ENCODE measurements around the gene TIMP4.
A peak's percentile ranks its signal among the peaks of the same experiment; 100 is the strongest.

Gene TIMP4

DNA sequence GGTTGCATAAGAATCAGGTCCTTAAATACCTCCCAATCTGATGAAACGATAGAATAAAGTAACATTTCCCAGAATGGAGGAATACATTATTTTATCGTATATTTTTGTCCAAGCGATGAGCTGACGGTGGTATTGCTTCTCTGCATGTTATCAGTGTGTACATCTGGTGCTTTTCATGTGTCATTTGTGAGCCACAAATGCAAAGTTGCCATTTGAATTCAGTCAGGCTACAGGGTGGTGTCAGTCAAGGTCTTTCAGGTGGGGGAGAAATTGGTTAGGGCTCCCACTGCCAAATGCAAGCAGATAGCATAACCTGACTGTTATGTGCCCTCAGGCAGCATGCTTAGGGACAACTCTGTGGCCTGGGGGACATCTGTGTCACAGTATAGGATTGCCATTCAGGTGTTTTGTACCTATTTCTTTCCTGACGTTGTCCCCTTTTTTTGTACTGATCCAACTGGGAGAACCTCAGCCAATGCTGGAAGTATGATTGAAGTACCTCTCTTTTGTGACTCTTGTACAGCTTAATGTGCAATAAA lies 26.5 kb upstream of the TIMP4 start:
- DNase-seq, result no peak

DNA sequence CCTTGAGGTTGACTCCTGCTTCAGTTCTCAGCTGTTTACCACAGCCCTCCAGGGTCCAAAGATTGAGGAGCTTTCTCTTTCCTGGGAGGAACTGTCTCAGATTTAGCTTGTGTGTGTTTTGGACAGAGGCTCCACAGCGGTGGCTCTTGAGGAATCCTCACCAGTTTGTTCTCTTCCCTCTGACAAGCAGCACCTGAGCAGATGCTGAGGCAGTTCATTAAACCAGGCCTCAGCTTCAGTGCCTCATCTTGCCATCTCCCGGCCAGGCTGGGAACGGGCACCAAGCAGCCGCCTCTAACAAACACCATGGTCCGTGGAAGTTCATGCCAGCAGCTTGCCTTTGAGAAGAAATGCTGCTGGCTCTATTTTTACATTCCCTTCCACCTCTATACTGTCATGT lies 25.8 kb upstream of the TIMP4 start:
- no peak for DNase-seq

DNA sequence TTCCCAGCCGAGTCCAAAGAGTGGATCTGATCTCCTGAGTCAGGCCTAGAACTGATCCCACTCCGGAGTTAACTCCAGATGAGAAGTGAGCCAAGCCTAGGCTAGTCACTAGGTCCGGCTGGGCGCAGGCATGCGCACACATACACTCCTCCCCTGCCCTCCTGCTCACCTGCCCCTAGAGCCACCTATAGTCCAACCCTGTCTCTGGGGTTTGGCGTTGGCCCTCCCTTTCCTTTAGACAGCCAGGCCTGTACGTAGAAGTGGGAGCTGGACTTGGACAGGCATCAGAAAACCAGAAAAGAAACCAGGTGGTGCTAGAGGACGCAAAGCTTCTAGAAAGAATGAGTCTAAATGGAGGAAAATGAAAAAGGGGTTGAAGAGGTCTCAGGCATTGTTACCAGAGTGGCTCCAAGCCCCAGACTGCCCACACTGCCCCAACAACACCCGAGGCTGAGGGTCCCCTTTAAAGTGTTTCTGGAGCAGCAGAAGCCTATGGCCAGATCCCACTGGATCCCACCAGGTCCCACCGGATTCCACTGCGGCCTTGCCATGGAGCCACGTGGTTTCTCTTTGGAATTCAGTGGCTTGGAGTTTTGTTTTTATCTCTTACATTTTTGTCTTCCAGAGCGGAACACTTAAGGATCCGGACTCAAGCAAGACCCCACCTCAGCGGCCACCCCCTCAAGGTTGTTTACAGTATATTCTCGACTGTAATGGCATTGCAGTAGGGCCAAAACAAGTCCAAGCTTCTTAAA lies 24.2 kb upstream of the TIMP4 start:
- DNase-seq, result no peak

DNA sequence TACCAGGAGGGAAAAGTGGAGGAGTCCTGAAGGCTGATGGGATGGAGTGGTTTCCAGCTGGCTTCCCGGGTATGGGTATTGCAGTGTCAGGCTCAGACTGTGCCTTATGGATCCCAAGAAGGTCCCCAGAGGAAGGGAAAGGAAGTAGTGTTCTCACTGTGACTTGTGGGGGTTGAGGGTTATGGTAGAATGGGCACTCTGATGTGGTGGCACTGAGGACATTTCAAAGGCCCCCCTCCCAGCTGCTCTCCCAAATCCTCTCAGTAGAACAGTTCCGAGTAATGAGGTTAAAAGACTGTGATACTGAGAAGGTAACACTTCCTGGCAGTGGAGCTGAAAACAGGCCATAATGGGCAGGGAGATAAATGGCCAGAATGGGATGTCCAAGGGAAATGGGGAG lies 23.1 kb upstream of the TIMP4 start:
- DNase-seq, result no peak

DNA sequence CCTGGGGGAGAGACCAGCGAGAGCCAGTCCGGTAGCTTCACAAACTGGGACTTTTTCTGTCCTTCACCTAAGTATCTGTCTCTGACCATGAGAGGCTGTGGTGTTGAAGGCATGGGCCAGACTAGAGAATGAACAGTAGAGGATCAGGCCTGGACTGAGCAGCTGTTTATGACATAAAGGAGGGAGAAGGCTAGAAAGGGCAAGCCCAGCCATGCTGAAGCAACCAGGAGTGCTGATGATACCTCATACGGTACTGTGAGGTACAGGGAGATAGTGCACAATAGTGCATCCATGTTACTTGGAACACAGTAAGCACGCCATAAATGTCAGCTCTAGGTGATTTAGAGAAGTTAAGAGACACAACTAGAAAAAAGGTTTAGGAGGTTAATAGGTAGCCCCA lies 22.6 kb upstream of the TIMP4 start:
- no peak for DNase-seq

DNA sequence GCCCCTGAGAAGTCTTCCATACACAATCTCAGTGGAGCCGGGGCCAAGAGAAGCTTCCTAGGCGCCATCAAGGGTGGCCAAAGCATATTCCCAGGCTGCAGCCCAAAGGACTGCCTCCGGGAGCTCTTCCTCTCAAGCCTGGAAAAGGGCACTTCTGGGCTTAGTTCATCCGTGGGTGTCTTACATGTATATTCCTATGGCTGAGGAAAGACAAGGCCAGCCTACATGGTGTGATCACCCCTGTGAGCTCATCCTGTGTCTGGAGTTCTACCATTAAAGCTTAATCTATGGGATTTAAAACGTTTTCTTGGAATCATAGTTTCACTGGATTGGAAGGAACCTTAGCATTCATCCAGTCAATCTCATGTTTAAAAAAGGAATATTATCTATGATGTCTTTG lies 21.9 kb upstream of the TIMP4 start:
- no peak for DNase-seq

DNA sequence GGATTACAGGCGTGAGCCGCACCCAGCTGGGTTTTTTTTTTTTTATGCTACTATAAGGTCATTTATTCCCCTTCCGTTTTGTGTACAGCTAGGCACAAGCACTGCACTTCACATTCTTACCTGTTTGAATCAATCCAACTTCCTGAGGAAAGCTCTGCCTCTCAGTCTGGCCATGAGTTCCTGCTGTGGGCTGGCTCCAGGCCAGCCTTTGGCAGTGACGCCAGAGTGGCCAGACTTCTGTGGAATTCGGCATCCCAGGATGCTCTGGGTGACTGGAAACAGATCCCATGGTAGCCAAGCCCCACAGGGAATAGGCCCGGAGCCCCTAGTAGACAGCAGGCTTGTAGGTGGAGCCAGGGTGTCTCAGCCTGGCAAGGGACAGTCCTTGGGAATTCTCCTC lies 21.5 kb upstream of the TIMP4 start:
- DNase-seq, result no peak

DNA sequence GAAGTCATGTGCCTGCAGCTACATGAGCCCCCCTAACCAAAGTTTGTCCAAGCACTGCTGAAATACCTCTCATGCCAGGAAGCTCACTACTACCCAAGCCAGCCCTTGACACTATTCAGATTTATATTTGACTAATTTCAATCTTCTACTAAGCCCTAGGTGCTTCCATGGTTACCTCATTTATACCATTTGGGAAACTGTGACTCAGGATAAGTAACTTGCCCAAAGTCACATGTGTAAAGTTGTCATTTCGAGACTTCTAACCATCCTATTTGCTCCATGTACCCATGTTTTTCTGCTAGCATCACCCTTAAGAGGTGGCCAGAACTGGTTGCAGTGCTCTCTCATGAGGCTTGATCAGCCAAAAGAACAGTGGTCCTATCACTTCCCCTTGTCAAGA lies 20.7 kb upstream of the TIMP4 start:
- DNase-seq, result no peak

DNA sequence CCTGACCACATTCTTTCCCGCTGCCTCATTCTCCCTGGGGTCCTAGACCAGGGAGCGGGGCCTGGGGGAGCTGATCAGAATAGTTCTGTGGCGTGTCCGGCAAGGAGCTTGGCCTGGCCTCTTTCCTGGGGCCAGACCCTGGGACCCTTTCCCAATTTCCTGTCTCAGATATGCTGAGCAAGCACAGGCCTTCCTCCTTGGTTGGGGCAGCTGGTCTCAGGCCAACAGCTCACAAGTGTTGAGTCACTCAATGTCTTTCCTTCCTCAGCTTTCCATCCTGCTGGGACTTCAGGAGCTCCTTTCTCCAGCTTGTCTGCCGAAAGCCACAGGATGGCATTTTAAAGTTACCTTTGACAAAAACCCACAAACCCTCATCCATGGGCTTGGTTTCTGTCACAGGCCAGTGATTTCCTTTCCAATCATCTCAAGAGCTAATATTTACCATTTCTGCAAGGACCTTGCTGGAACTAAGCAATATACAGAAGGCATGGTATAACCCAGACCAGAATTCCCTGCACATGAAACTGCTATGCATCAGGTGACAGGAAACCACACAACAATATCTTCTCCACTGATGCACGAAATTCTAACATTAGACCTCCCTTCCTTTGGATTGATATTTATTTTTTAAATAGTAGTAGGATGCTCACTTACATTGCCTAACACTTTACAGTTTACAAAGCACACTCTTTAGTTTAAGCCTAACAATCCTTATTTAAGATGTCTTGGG lies 19.5 kb upstream of the TIMP4 start:
- no peak for DNase-seq

DNA sequence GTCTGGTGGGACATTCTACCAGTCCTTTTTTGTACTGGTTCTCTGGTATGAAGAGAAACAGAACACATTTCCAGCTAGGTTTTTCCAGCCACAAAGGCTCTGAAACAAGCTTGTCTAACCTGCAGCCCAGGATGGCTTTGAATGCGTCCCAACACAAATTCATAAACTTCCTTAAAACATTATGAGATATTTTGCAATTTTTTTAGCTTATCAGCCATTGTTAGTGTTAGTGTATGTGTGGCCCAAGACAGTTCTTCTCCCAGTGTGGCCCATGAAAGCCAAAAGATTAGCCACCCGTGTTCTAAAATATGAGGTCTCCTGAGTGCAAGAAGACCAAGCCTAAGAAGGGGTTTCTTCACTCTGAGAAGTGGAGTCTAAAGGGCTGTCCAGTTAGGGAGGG lies 18.4 kb upstream of the TIMP4 start:
- no peak for DNase-seq

DNA sequence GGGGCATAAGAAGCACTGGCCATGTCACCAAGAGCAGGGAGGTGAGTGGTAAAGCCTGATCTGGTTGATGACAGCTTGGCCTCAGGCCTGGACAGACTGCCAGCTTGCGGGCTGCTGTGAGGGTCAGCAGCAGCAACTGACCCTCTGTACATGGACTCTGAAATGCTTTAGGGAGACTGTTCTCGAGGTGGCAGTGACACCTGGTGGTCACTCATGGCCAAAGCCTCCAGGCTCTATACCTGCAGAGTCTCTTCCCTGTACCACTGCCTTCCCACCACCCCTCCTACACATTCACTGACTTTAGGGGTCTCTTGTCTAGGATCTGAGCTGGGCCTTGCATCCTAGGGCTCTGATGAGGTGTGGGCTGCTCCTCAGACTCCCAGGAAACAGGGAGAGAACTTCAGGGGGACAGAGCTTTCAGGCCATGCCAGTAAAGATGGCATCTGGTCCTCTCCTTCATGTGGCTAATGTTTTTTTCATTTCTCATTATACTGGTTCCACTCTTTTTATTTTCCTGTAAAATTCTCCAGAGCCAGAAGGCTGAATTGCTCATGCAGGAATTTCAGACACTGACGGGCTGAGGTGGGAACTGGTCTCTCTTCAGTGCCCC lies 17.2 kb upstream of the TIMP4 start:
- peak; percentile 34 to 46 for DNase-seq

DNA sequence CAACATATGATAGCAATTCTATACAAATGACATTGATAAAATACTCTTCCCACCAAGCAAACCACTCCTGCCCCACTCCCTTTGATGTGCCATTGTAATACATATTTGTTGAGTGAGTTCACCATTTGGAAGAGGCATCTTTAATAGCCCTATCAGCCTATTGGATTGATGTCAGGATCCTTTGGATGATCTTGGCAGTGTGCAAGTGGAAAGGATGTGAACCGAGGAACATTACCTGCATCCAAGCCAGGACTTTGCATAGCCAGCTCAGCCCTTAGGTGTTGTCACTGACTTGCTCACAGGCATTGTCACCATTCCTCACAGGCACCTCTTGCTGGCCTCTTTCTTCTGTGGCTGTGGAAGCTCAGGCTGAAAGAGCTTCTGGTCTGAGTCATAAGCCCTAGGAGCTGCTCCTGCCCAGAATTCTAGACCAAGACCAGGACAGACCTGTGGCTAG lies 16.5 kb upstream of the TIMP4 start:
- no peak for DNase-seq

DNA sequence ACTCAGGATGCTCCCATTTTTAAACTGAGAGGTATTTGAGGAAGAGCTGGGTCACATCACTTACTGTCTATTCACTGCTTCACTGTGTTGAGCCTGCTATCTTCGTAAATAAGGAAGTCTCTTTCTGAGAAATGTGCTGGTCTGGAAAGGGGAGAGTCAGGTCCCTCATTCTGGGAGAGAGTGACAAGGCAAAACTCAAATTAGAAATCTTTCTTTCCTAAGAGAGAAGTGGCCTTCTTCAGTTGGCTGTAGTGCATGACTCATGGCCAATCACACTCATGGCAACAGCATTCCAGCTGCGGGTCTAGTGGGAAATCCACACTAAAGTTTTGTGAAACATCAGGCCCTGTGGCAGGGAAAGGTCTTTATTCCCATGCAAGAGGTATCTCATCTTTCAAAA lies 11.5 kb upstream of the TIMP4 start:
- DNase-seq, result no peak

DNA sequence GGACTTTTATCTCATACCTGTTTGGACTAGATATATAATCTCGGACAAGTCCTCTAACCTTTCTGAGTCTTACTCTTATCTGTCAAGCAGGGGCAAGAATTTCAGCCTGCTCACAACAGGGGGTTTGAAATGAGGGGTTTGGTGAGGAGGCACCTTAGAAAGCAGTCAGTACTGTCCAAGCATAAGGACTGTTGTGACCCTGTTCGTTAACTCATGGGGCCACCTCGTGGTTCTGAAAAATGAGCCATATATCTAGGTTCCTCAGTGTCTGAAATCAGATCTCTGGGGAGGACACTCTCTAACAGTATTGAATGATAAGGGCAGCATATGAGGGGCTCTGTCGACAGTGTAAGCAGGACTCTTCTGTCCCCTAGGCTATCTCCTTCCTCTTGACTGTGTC lies 7.2 kb upstream of the TIMP4 start:
- no peak for DNase-seq

DNA sequence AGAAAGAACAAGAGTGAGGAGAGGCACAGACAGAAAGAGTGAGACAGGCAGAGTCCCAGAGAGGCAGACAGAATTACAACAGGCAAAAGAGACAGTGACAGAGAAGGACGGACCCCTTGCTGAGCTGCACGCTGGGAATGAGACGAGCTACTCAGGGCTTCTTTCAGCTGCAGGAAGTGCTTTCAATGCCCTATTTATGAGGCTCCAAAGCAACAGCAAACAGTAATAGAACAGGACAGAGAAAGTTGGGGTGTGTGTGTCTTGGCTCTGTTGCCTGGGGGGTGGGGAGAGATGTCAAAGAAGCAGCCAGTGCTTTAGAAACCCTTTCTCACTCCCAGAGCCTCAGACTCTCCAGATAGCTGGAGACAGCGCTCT lies 502 bp upstream of the TIMP4 start:
- DNase-seq, result no peak

DNA sequence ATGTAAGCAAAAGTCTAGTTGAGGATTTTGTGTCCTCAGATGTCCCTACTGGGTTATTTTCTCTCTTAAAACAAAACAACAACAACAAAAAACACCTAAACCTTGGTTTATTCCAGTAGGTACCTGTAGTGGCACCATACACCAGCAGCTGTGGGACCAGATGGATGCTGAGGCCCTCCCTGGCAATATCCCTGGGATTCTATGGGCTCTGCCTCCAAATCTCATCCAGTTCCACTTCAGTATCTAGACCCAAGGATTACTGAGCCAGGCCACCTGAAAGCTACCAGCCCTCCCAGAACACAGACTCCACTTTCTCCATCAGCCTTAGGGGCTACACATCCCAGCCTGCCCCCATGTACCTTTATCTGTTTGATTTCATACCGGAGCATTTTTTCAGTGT lies 1.7 kb downstream of the TIMP4 start:
- DNase-seq, result no peak

DNA sequence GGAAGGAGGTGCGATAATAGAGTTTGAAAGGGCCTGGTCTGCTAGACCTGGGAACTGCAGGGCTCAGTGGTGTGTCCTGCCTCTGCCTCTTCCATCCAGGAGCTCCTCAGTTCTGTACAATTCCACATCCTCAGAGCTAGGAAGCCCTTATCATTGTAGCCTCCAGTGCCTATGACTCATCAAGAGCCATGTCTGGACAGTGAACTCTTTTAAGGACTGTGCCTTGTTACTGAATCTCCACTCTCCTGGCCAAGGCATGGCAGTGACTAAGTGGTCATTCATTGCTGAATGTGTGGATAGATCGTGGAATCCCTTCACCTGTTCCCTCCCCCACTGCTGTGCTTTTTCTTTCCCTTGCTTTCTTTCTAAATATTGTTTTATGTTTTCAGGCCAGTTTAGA lies 2.9 kb downstream of the TIMP4 start:
- no peak for DNase-seq

DNA sequence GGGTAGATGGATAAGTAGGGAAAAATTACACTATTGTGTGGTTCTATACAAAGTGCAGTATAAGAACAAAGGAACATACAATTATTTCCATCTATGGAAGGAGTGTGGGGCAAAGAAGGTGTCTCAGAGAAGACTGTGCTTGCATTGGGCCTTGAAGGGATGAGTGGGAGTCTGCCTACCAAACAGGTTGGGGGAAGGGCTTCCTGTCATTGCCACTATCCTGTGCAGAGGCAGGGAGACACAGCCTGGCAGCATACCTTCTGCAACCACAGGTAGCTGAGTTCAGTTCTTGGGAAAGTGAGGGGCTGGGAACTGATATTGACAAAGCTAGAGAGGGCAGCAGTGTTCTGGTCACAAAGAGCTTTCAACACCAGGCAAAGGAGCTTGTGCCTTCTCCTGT lies 3.4 kb downstream of the TIMP4 start:
- DNase-seq, result no peak

DNA sequence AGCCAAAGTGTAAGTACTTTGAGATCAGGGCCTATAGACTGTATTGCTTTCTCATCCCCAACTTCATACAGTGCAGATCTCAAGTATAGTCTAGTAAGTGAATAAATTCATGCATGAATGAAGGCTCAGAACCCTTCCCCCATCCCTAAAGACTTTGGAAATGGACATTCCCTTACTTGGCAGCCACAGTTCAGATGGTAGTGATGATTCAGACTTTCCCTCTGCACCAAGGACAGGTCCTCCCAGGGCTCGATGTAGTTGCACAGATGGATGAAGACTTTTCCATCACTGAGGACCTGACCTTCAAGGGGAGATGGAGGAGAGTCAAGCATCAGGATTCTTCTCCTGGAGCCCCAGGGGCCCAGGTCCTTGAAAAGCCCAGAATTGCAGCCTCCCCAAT lies 4.6 kb downstream of the TIMP4 start:
- no peak for DNase-seq

DNA sequence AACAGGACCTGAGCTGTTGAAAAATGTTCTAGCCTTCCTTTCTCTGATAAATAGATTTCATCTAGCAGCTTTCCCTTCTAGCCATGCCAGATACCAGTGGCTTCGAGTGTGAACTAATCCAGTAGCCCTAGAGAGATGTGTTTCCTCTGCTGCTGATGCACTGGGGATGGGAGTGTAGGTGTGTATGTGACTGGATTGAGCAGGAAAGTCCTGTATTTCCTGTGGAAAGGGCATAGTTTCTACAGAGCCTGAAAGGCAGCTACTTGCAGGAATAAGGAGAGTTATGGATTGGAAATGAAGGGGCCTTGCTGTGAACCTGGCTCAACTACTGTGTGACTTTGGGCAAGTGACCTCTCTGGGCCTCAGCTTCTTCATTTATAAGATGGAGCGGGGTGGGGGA lies 8.6 kb downstream of the TIMP4 start:
- no peak for DNase-seq

DNA sequence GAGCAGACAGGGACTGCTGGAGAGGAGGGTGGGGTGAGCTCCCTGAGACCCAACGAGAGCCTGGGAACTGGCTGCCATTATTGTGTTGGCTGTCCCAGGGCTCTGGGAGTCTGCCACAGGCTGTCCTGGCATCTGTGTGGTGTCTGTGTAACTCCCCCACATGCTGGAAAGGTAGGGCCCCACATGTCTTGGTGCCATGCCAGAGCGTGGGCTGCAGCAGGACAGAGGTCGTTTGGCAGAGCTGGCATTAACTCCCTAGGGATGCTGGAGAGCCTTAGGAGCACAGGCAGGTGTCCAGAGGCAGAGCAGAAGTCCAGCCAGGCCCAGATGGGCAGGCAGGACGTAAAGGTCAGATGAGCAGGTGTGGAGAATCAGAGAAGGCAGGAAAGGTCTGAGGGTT lies 9.7 kb downstream of the TIMP4 start:
- DNase-seq, result no peak

DNA sequence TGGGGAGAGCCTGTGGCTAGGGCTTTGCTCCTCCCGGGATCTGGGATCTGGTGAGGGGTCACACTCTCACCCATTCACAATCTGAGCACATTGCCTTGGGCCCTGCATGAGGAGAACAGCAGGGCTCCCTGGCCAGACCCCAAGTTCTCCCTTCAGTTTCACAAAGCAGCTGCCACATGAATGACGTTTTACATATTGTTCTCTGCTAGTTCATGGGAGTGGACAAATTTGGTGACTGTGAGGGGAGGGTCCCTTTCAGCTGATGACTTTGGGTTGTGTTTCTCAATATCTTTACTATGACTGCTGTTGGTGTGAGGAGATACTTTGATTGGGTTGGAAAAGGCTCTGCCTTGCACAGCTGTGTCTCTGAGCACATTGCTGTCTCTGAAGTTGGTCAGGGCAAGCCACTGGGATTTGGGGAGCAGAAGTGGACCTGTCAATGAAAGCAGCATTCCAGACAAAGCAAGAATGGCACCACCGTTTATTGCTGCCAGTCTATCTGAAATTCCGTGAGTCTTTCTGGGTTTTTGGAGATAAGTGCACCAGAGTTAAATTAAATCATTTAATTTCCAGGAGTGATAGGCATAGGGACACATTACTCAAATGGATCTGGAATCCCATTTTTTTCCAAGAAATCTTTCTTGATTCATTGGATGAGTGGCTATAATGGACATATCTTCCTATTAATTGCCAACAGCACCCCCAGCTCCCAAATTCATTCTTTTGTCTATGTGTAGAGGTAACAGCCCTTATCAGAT lies 10.3 kb downstream of the TIMP4 start:
- no peak for DNase-seq

DNA sequence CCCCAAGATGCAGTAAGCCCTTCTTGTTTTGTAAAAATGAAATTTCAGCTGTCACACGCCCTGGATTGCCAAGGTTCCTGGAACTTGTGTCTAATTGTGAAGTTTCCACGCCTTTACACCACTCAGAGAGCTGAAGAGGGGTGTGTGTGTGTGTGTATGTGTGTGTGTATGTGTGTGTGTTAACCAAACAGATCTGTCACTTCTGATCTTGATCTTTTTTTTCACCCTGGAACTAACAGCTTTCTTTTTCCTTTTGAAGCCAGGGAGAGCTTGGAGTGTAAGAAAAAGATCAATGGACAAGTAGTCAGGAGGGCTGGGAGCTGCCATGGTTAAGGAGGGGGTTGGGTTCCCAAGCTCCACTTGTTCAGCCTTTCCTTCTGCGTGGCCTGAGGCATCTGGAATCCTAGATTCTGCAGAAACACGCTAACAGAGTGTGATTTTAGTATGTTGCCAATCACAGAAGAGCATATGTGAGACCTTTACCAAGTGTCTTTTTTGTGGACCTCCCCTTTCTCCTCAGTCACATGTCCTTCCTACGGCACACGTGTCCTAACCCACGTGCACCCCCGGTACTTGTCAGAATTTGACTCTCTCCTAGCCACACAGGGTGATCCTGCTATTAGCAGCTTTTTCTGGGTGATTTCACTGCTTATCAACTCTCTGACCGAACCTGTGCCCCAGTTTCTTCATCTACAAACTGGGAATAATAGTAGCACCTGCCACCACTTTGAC lies 11.5 kb downstream of the TIMP4 start:
- DNase-seq, result no peak
